ENCODE measurements around the gene PPIL3. TPM values are rescaled to one million over a fixed set of nuclear protein-coding genes. Genes with fewer than 3 reads are reported as not detected.
"Not testable (repeated sequence)": the region's sequence is repeated elsewhere in the genome, so short reads cannot be mapped to it uniquely, and the experiment has no call there.

The PPIL3 gene
- total RNA-seq: 19.1 and 38.4 TPM in 2 replicates

DNA sequence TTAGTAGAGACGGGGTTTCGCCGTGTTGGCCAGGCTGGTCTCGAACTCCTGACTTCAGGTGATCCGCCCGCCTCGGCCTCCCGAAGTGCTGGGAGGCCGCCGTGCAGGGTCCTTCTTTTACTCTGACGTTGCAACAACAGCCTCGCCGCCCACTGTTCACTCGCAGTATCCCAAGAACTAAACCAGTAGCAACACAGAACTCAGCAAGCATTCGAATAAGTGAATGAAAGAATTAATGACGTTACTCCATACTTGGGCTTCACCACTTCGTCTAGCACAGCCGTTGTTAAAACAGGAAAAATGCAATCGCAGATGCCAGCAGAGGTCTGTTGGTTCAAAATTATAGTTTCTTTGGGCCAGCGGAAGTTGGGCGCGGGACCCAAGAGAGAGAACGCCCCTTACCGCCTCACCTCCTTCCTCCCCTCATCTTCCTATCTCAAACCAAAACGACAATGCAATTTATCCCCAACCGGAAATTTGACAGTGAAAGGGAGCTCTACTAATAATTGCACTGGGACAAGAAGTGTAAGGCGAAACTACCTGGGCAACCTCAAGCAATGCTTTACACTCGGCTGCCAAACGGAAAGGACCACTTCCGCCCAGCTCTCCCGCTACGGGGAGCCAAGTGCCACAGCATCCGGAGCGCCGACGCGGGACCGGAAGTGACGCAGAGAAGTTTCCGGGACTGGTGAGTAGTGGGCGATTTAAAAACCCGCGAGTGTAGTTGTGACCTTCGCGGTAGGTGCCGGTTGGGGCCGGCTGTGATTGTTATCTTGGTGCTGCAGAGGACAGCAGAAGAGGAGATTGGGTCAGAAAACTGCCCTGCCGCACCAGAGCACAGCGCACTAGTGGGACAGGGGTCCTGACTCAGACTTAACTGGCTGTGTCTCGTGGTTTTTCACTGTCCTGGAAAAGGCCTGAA is at the start of gene PPIL3, which contains the start of gene NIF3L1:
Gene PPIL3 (minus strand): TSS at position 374 of the 922 bp plus-strand sequence. CDS start 1,462 bp downstream, outside the sequence.
Gene NIF3L1 (plus strand): TSS at position 668 of the 922 bp plus-strand sequence. CDS start 2,573 bp downstream, outside the sequence.
- DNase-seq (ENCODE audit: low read depth, low spot score): peak; percentile 91

DNA sequence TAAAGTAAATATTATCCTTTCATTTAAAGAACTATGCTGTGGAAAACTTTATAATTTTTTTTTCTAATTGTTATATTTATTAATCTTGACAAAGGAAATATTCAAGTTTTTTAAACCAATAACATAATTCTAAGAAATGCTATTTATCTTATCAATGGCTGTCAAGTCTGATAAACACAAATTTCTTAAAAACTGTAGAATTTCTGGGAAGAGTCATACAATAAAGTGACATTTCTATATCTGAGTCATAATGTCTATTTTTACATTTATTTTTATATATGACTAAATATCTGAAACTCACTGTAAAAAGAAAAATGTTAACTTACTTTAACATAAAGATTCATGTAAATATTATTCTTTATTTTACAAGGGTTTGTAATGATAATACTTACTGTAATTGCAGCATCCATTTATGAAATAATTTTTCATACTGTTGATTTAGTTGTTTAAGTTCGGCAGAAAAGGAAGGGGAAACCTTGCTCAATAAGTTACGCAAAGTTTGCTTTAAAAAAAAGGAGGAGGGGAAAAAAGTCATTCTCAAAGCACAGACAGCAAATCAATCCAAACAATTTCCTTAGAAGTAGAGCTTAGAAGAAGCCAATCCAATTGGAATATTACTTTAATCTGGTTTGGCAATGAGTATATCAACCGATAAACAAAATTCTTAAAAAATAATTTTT is 42.2 kb upstream of the PPIL3 start:
- no peak for DNase-seq (ENCODE audit: low read depth, low spot score)

GRCh38 chr2:200929334-200930249 is 40.7 kb upstream of the PPIL3 start:
- DNase-seq (ENCODE audit: low read depth, low spot score): no peak

GRCh38 chr2:200922439-200922838 is 33.6 kb upstream of the PPIL3 start:
- no peak for DNase-seq (ENCODE audit: low read depth, low spot score)

GRCh38 chr2:200913654-200914053 is 24.8 kb upstream of the PPIL3 start:
- no peak for DNase-seq (ENCODE audit: low read depth, low spot score)

DNA sequence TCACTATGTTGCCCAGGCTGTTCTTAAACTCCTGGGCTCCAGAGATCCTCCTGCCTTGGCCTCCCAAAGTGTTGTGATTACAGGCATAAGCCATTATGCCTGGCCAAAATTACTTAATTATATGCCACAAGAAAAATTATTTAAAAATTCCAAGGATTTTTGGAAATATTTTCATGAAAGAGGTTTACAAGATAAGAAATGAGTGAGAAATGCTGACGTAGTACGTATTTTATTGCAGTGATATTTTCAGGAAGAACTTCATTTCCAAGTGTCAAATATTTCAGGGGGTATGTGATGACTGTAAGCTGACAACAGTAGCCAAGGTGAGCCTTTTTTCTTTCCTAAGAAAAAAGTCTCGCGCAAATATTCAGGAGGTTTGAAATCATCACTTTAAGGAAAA is 21.1 kb upstream of the PPIL3 start:
- DNase-seq (ENCODE audit: low read depth, low spot score): no peak

- peak; percentile 27 for DNase-seq (ENCODE audit: low read depth, low spot score)
Observed at GRCh38 chr2:200905618-200906296, 16.9 kb upstream of the PPIL3 start.

DNA sequence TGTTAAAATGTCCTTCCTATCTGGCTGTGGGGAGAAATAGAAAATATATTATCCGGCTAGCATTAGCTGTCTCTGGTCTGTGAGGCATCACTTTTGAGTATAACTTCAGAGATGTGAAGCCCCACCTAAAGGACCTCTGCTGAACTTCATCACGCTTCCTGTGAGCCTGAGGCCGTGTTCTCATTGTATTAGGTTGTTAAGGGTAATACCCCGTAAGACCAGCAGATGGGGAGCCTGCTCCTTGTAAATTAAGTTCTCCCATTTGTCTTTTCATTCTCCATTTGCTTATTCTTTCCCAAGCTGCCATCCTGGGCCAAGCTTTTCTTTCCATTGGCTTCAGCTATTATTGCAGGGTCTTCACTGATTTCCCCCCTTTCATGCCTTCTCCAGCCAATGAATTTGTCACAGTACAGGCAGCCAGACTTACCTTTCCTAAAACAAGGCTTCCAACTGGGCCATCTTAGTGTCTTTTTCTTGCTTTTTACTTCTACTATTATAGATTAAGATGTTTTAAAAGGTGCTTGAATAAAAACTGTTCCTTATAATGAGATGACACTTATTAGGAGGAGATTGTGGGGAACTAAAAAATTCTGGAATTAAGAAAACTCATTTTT is 12.7 kb upstream of the PPIL3 start:
- DNase-seq (ENCODE audit: low read depth, low spot score): peak; percentile 84

- no peak for DNase-seq (ENCODE audit: low read depth, low spot score)
Observed at GRCh38 chr2:200899482-200899881, 10.6 kb upstream of the PPIL3 start.

- not testable (repeated sequence) for DNase-seq (ENCODE audit: low read depth, low spot score)
Observed at GRCh38 chr2:200881715-200882249, 7.1 kb downstream of the PPIL3 start.

GRCh38 chr2:200878289-200878880 is 10.5 kb downstream of the PPIL3 start:
- DNase-seq (ENCODE audit: low read depth, low spot score): no peak

- DNase-seq (ENCODE audit: low read depth, low spot score): no peak
Observed at GRCh38 chr2:200877443-200877842, 11.4 kb downstream of the PPIL3 start.

DNA sequence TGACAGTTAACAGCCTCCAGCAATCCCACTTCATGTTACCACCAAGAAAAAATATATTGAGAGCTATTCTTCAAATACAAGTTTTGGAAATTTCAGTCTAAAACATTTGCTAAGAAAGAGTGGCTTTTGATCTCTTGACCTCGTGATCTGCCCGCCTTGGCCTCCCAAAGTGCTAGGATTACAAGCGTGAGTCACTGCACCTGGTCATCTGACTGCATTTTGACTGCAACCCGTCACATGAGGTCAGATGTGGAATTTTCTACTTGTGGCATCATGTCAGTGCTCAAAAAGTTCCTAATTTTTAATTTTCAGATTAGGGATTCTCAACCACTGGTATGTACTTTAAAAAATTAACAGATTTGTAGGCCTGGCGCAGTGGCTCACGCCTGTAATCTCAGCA is 15.3 kb downstream of the PPIL3 start:
- DNase-seq (ENCODE audit: low read depth, low spot score): no peak

GRCh38 chr2:200871151-200871550 is 17.7 kb downstream of the PPIL3 start:
- DNase-seq (ENCODE audit: low read depth, low spot score): no peak

DNA sequence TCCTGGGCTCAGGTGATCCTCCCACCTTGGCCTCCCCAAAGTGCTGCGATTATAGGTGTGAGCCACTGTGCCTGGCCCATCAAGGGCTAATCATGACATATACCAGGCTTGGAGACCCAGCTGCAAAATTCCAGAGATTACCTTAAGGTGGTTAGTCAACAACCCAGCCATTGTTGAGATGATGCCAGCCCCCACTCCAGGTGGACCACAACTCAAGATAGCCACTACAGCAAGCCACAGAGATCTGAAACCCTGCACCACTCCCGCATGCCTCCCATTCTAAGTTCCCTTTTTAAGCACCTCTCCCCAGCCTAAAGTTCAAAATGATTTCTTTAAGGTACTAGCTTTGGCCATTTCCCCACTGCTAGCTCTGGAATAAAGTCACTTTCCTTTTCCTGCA is 19.9 kb downstream of the PPIL3 start:
- no peak for DNase-seq (ENCODE audit: low read depth, low spot score)

DNA sequence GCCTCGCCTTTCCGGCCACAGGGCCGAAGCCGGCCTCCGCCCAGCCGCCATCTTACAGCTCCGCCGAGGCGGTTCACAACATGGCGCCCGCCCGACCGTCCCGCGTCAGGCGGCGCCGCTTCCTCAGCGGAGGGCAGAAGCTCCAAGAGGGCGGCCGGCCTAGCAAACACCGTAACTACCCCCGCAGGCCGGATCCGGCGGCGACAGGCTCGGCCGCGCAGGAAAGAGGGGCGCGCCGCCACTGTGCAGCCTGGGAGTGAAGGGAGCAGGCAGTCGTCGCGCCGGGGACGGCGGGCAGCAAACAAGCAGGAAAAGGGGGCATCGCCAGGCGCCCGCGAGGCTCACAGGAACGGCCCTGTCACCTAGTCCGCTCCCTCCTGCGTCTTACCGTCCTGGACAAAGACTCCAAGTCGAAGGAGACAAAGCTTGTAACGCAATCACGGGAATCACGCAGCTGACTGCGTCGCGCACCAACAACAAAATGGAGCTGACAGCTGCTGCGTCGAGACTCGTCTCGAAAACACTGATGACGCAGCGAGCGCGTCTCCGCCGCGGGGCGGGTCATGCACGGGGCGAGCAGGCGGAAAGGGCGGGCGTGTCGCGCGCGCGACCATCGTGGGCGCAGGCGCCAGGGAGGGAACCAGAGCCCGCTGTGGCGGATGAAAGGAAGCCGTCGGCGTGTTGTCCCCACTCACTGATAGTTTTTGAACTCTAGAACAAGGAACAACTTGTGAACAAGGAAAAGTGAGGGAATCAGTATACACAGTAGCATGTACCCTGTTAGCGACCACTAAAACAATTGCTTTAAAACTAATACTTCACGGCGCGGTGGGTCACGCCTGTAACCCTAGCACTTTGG is 24.5 kb downstream of the PPIL3 start, which contains the start of gene CLK1:
Gene CLK1 (minus strand): TSS at position 483 of the 859 bp plus-strand sequence. CDS start 2,796 bp downstream, outside the sequence.
- DNase-seq (ENCODE audit: low read depth, low spot score): peak; percentile 80

- DNase-seq (ENCODE audit: low read depth, low spot score): no peak
Observed at GRCh38 chr2:200863782-200864175, 25.1 kb downstream of the PPIL3 start.

- DNase-seq (ENCODE audit: low read depth, low spot score): no peak
Observed at GRCh38 chr2:200862532-200863000, 26.3 kb downstream of the PPIL3 start.

Measured in pulmonary artery endothelial cell (primary cell).